IMR-90 (cell line): ENCODE data around the gene EXD2. TPM values are rescaled to one million over a fixed set of nuclear protein-coding genes. Genes with fewer than 3 reads are reported as not detected.
A peak's percentile ranks its signal among the peaks of the same experiment; 100 is the strongest.

Source experiments
- ATAC-seq: fragments of 200-7000 bp; cut with Tn5 transposase; 2 replicates; pipeline ENCODE4 v1.9.1; 2020; ENCODE audit warnings: low read depth, mild to moderate bottlenecking, moderate library complexity
- BruUV-seq: library from RNA; stranded (reverse); fragments of 400-500 nt; replicated peaks from 2 replicates; lab custom pipeline; 2021; lab: Mats Ljungman, UMichigan
- CTCF ChIA-PET: fragments of 300-600 bp; formaldehyde crosslinking; extraction: SDS; loops from one replicate; lab custom pipeline; 2021; ENCODE audit warnings: antibody characterized with exemption; lab: Yijun Ruan, JAX
- POLR2A ChIA-PET: fragments of 300-600 bp; sonication (Branson Sonifier 250); formaldehyde crosslinking; loops from one replicate; lab custom pipeline; 2022; ENCODE audit warnings: antibody characterized with exemption; ENCODE audit not compliant: unreplicated experiment; lab: Charles Lee
- DNase-seq: peaks from one replicate; pipeline ENCODE4 v3.0.0; 2013
- H2AFZ ChIP-seq: replicated peaks from 2 replicates; pipeline ENCODE3; 2013; ENCODE audit warnings: low read length, mild to moderate bottlenecking; ENCODE audit not compliant: poor library complexity
- H2AK5ac ChIP-seq: 2 replicates; pipeline ENCODE4 v1.6.1; 2013; ENCODE audit warnings: low read depth, low read length, inconsistent platforms
- H2AK9ac ChIP-seq: replicated peaks from 2 replicates; pipeline ENCODE3; 2013; ENCODE audit warnings: mild to moderate bottlenecking, low read depth, low read length, moderate library complexity; ENCODE audit not compliant: poor library complexity
- H2BK120ac ChIP-seq: 2 replicates; pipeline ENCODE4 v1.6.1; 2013; ENCODE audit warnings: low read depth, low read length, inconsistent platforms
- H2BK15ac ChIP-seq: 3 replicates; pipeline ENCODE4 v1.6.1; 2013; ENCODE audit warnings: low read depth, low read length, inconsistent platforms
- H2BK20ac ChIP-seq: 2 replicates; pipeline ENCODE4 v1.6.1; 2013; ENCODE audit warnings: low read depth, mild to moderate bottlenecking, inconsistent platforms, low read length, moderate library complexity
- H2BK5ac ChIP-seq: 2 replicates; pipeline ENCODE4 v1.6.1; 2013; ENCODE audit warnings: mild to moderate bottlenecking, low read depth, low read length, inconsistent platforms; ENCODE audit not compliant: poor library complexity, severe bottlenecking
- H3K14ac ChIP-seq: replicated peaks from 2 replicates; pipeline ENCODE4 v1.6.1; 2013; ENCODE audit warnings: low read depth, low read length, inconsistent platforms
- H3K18ac ChIP-seq: 2 replicates; pipeline ENCODE4 v1.6.1; 2013; ENCODE audit warnings: low read depth, low read length, control low read depth
- H3K23ac ChIP-seq: 2 replicates; pipeline ENCODE4 v1.6.1; 2013; ENCODE audit warnings: low read depth, low read length, inconsistent platforms
- H3K27ac ChIP-seq: 2 replicates; pipeline ENCODE4 v1.5.1; 2013; ENCODE audit warnings: mild to moderate bottlenecking, control low read depth, low read length; ENCODE audit not compliant: insufficient read depth
- H3K27me3 ChIP-seq: 2 replicates; pipeline ENCODE4 v1.6.1; 2013; ENCODE audit warnings: low read length; ENCODE audit not compliant: control insufficient read depth, insufficient read depth
- H3K36me3 ChIP-seq: 2 replicates; pipeline ENCODE4 v1.6.1; 2013; ENCODE audit warnings: low read length, mixed read lengths; ENCODE audit not compliant: control insufficient read depth, insufficient read depth
- H3K4ac ChIP-seq: 2 replicates; pipeline ENCODE4 v1.6.1; 2013; ENCODE audit warnings: low read depth, low read length, inconsistent platforms
- H3K4me1 ChIP-seq: 2 replicates; pipeline ENCODE4 v1.6.1; 2013; ENCODE audit warnings: low read length, mixed read lengths; ENCODE audit not compliant: control insufficient read depth, insufficient read depth
- H3K4me2 ChIP-seq: 2 replicates; pipeline ENCODE4 v1.6.1; 2013; ENCODE audit warnings: low read depth, mild to moderate bottlenecking, control low read depth, low read length, moderate library complexity
- H3K4me3 ChIP-seq: 2 replicates; pipeline ENCODE4 v1.5.1; 2013; ENCODE audit warnings: low read depth, mild to moderate bottlenecking, control low read depth, low read length, moderate library complexity; ENCODE audit not compliant: insufficient read depth
- H3K56ac ChIP-seq: 2 replicates; pipeline ENCODE4 v1.6.1; 2013; ENCODE audit warnings: low read length, inconsistent platforms; ENCODE audit not compliant: insufficient read depth; ENCODE audit errors: extremely low read depth
- H3K79me1 ChIP-seq, 2 experiments: 2 replicates each; pipeline ENCODE4 v1.6.1; 2013; ENCODE audit warnings: low read length in 2 of 2, inconsistent platforms in 1 of 2, low read depth in 1 of 2
- H3K9ac ChIP-seq: 2 replicates; pipeline ENCODE4 v1.6.1; 2013; ENCODE audit warnings: low read depth, low read length, control low read depth
- H3K9me1 ChIP-seq: 2 replicates; pipeline ENCODE4 v1.6.1; 2013; ENCODE audit warnings: low read length, inconsistent platforms; ENCODE audit not compliant: insufficient read depth
- H3K9me3 ChIP-seq: 2 replicates; pipeline ENCODE4 v1.6.1; 2013; ENCODE audit warnings: low read length; ENCODE audit not compliant: control insufficient read depth, insufficient read depth
- H4K20me1 ChIP-seq: 2 replicates; pipeline ENCODE4 v1.6.1; 2013; ENCODE audit warnings: low read length, inconsistent platforms; ENCODE audit not compliant: insufficient read depth
- H4K5ac ChIP-seq: 2 replicates; pipeline ENCODE4 v1.6.1; 2013; ENCODE audit warnings: mild to moderate bottlenecking, low read depth, low read length, control low read depth
- H4K8ac ChIP-seq, 2 experiments: 2 replicates each; pipeline ENCODE4 v1.6.1; 2013; ENCODE audit warnings: low read depth in 2 of 2, low read length in 2 of 2, control low read depth in 1 of 2, inconsistent platforms in 1 of 2
- H4K91ac ChIP-seq: 2 replicates; pipeline ENCODE4 v1.6.1; 2013; ENCODE audit warnings: low read depth, low read length, inconsistent platforms; ENCODE audit not compliant: insufficient read depth
- BHLHE40 ChIP-seq: fragments of 150-350 bp; IDR thresholded peaks from 2 replicates; pipeline ENCODE4 v1.6.1; 2016; ENCODE audit warnings: mild to moderate bottlenecking, low read depth, low read length
- CEBPB ChIP-seq: IDR thresholded peaks from 2 replicates; pipeline ENCODE4 v1.6.1; 2012; ENCODE audit warnings: low read depth, low read length, improper control_type of control experiment
- CHD1 ChIP-seq: IDR thresholded peaks from 2 replicates; pipeline ENCODE4 v1.6.1; 2012; ENCODE audit warnings: low read depth, low read length, improper control_type of control experiment
- FOS ChIP-seq: fragments of 150-350 bp; IDR thresholded peaks from 2 replicates; pipeline ENCODE4 v1.6.1; 2016; ENCODE audit warnings: low read depth, low read length
- MAFK ChIP-seq: IDR thresholded peaks from 2 replicates; pipeline ENCODE4 v1.6.1; 2012; ENCODE audit warnings: low read depth, low read length, improper control_type of control experiment
- MAZ ChIP-seq: IDR thresholded peaks from 2 replicates; pipeline ENCODE4 v1.6.1; 2012; ENCODE audit warnings: low read depth, mild to moderate bottlenecking, low read length, improper control_type of control experiment, moderate library complexity, borderline replicate concordance
- MXI1 ChIP-seq: IDR thresholded peaks from 2 replicates; pipeline ENCODE4 v1.6.1; 2012; ENCODE audit warnings: low read depth, mild to moderate bottlenecking, low read length, moderate library complexity, borderline replicate concordance
- NFE2L2 ChIP-seq: fragments of 150-350 bp; IDR thresholded peaks from 2 replicates; pipeline ENCODE4 v1.6.1; 2016; ENCODE audit warnings: low read depth, mild to moderate bottlenecking, low read length
- POLR2A ChIP-seq: IDR thresholded peaks from 2 replicates; pipeline ENCODE4 v1.6.1; 2012; ENCODE audit warnings: mild to moderate bottlenecking, low read depth, low read length
- RAD21 ChIP-seq: IDR thresholded peaks from 2 replicates; pipeline ENCODE4 v1.6.1; 2012; ENCODE audit warnings: low read length, improper control_type of control experiment
- RCOR1 ChIP-seq: IDR thresholded peaks from 2 replicates; pipeline ENCODE4 v1.6.1; 2012; ENCODE audit warnings: mild to moderate bottlenecking, low read length, improper control_type of control experiment; ENCODE audit not compliant: insufficient replicate concordance
- RFX5 ChIP-seq: IDR thresholded peaks from 2 replicates; pipeline ENCODE4 v1.8.0; 2012; ENCODE audit warnings: low read depth, mild to moderate bottlenecking, low read length, moderate library complexity
- SMC3 ChIP-seq: fragments of 150-350 bp; IDR thresholded peaks from 2 replicates; pipeline ENCODE4 v1.6.1; 2016; ENCODE audit warnings: low read depth, mild to moderate bottlenecking, antibody characterized with exemption, low read length, moderate library complexity
- WGBS, 2 experiments: methylation state at CpG; one replicate each; pipeline versions ENCODE4 v1.1.5 to v1.1.7; 2013; ENCODE audit warnings: missing lambda C conversion rate in 2 of 2; ENCODE audit not compliant: insufficient read length in 1 of 2; ENCODE audit errors: extremely low coverage in 2 of 2; 5-methylcytosine and 5-hydroxymethylcytosine counted together
- dilution Hi-C: fragments of 300-500 bp; cut with HindIII; formaldehyde crosslinking; loops from one replicate; pipeline ENCODE4 v1.14.3; 2018; ENCODE audit warnings: low sequenced_read_pairs; ENCODE audit not compliant: unreplicated experiment
- in situ Hi-C: fragments of 300-500 bp; cut with MboI; formaldehyde crosslinking; loops from 3 replicates; pipeline ENCODE4 v1.14.3; 2019; ENCODE audit warnings: low sequenced_read_pairs, inconsistent platforms, mixed read lengths
- intact Hi-C: fragments of 100-400 bp; cut with micrococcal nuclease; formaldehyde crosslinking; loops from 2 replicates; pipeline ENCODE4 v1.10.0; 2022
- polyA plus RNA-seq, 3 experiments: library from polyadenylated mRNA; depleted of rRNA; stranded (reverse); fragments of >200 nt; gene quantifications; 2 replicates each; pipeline ENCODE4 v1.2.3, GENCODE V29; 2012; ENCODE audit warnings: low replicate concordance in 1 of 3
- total RNA-seq: library from RNA; depleted of rRNA; stranded (reverse); fragments of >200 nt; gene quantifications from 2 replicates; pipeline ENCODE4 v1.2.3, GENCODE V29; 2012
- TF ChIP-seq, protein P1 (sequence below): conservative IDR thresholded peaks from 2 replicates; pipeline ENCODE4 v1.5.1; 2012; ENCODE audit warnings: mild to moderate bottlenecking, low read depth, low read length, improper control_type of control experiment
- TF ChIP-seq, protein P2 (sequence below): fragments of 150-350 bp; IDR thresholded peaks from 2 replicates; pipeline ENCODE4 v1.6.1; 2016; ENCODE audit warnings: low read depth, mild to moderate bottlenecking, low read length, moderate library complexity, borderline replicate concordance

Gene EXD2
- total and polyA plus RNA-seq, 2 of the 4 experiments (the other 2 are of a cell fraction), result 11.0 to 13.3 TPM

DNA sequence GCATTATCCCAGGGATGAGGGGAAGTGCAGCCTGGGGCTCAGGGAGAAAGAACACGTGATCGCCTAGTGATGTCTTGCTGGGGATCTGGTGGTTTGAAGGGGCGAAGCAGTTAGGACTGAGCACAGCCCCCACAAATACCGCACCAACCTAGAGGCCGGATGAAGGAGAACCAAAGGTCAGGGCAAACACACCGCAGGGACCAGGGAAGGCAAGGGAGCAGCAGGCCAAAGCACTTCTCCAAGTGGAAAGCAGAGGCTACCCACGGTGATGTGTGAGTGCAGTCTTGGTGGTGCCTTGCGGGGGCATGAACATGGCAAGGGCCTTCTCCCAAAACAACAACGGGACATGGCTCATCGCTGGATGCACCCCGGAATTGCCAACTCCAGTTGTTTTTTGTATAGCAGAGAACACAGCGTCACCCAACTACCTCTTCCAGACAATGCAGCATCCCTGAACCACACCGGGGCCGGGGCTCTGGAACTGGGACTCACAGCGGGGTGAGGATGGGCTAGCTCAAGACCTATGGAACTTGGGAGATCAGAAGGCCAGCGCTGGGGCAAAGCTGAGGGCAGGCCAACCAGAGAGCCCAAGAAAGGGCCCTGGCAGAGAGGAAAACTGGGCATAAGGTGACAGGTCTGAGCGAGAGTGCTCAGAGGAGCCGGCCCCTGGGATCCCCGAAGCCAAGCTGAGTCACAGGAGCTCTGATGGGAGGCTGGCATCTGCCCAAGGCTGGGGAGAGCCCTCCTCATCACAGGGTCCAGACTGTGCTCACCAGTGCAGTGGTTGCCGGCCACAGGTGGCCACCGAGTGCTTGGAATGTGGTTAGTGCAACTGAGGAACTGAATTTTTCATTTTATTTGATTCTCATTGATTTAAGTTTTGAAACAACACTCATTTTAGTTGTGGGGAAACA is 79.8 kb downstream of the EXD2 start:
- 85% methylated on average over 2 of the region's 21 CpGs; no CpG with 5 or more reads in 1 of the 2 experiments for WGBS, 2 experiments
- no peak overlapping the region for H3K4me3 ChIP-seq
- no peak overlapping the region for H3K27ac ChIP-seq
- no peak overlapping the region for H3K4ac ChIP-seq
- no peak overlapping the region for H4K91ac ChIP-seq
- no peaks in the 10 kb centered on the region for H3K36me3 ChIP-seq
- no peaks in the 10 kb centered on the region for H3K9me3 ChIP-seq
- no peak overlapping the region for H2AK9ac ChIP-seq
- H3K27me3 ChIP-seq, result peaks cover 10% of the 10 kb centered on the region
- H3K9ac ChIP-seq, result no peak overlapping the region
- ChIA-PET CTCF (no interaction called here), POLR2A (no interaction called here)
- peaks cover 0 to 4% of the 10 kb centered on the region in 2 experiments; a peak in 1 of 4 replicates for H3K79me1 ChIP-seq
- no peak overlapping the region for H3K56ac ChIP-seq
- no TSS peak for BruUV-seq
- no peaks in the 10 kb centered on the region for H4K20me1 ChIP-seq
- peaks cover 24% of the 10 kb centered on the region for H3K9me1 ChIP-seq
- DNase-seq, result peak; percentile 37
- H4K5ac ChIP-seq, result no peak overlapping the region
- no peak overlapping the region for H2BK5ac ChIP-seq
- in situ Hi-C loops, result loop anchor here (25.0 kb wide), 1 partner anchor 466 kb away; no protein-coding TSS in a partner anchor
- H2AK5ac ChIP-seq, result no peak overlapping the region
- no peak overlapping the region for H3K23ac ChIP-seq
- no peak overlapping the region for H3K4me2 ChIP-seq
- H4K8ac ChIP-seq, result no peak overlapping the region
- no peak overlapping the region; the same call in 1 of the 2 replicates for H2BK20ac ChIP-seq
- no peak overlapping the region for H2BK15ac ChIP-seq
- no peak overlapping the region for H2BK120ac ChIP-seq
- no peak overlapping the region for H3K14ac ChIP-seq
- no peak for ATAC-seq
- intact Hi-C loops, result no loop called here
- H2AFZ ChIP-seq, result no peak overlapping the region
- peaks cover 10% of the 10 kb centered on the region for H3K4me1 ChIP-seq
- dilution Hi-C loops, result no loop called here
- H3K18ac ChIP-seq, result no peak overlapping the region
- no peak for TF ChIP-seq POLR2A
- TF ChIP-seq RCOR1, result no peak
- TF ChIP-seq MAZ, result no peak
- no peak for TF ChIP-seq CHD1
- TF ChIP-seq, protein P1, sequence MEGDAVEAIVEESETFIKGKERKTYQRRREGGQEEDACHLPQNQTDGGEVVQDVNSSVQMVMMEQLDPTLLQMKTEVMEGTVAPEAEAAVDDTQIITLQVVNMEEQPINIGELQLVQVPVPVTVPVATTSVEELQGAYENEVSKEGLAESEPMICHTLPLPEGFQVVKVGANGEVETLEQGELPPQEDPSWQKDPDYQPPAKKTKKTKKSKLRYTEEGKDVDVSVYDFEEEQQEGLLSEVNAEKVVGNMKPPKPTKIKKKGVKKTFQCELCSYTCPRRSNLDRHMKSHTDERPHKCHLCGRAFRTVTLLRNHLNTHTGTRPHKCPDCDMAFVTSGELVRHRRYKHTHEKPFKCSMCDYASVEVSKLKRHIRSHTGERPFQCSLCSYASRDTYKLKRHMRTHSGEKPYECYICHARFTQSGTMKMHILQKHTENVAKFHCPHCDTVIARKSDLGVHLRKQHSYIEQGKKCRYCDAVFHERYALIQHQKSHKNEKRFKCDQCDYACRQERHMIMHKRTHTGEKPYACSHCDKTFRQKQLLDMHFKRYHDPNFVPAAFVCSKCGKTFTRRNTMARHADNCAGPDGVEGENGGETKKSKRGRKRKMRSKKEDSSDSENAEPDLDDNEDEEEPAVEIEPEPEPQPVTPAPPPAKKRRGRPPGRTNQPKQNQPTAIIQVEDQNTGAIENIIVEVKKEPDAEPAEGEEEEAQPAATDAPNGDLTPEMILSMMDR, result no peak
- TF ChIP-seq SMC3, result no peak
- TF ChIP-seq, protein P2, sequence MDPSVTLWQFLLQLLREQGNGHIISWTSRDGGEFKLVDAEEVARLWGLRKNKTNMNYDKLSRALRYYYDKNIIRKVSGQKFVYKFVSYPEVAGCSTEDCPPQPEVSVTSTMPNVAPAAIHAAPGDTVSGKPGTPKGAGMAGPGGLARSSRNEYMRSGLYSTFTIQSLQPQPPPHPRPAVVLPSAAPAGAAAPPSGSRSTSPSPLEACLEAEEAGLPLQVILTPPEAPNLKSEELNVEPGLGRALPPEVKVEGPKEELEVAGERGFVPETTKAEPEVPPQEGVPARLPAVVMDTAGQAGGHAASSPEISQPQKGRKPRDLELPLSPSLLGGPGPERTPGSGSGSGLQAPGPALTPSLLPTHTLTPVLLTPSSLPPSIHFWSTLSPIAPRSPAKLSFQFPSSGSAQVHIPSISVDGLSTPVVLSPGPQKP, result no peak
- no peak for TF ChIP-seq NFE2L2
- no peak for TF ChIP-seq MXI1
- TF ChIP-seq CEBPB, result no peak
- no peak for TF ChIP-seq RAD21
- no peak for TF ChIP-seq BHLHE40
- no peak for TF ChIP-seq MAFK
- TF ChIP-seq FOS, result no peak
- no peak for TF ChIP-seq RFX5
